MM.1S (cell line): Measurements from ENCODE around the gene PPM1M.

Experiments used
- CTCF ChIP-seq: fragments of 300-600 bp; sonication (generic); IDR thresholded peaks from 2 replicates; pipeline ENCODE4 v1.5.1; 2016; ENCODE audit warnings: antibody characterized with exemption, low read length, mixed read lengths
- EZH2 ChIP-seq: fragments of 300-600 bp; sonication (generic); optimal IDR thresholded peaks from 2 replicates; pipeline ENCODE3; 2017; ENCODE audit warnings: low read depth, mild to moderate bottlenecking, antibody characterized with exemption, low read length, mixed read lengths
- EZH2phosphoT487 ChIP-seq: fragments of 300-600 bp; sonication (generic); IDR thresholded peaks from 2 replicates; pipeline ENCODE4 v1.6.1; 2018; ENCODE audit warnings: antibody characterized with exemption, low read length

GRCh38 chr3:52245322-52246263 is at the start of gene PPM1M:
- TF ChIP-seq CTCF, result no peak
- no peak for TF ChIP-seq EZH2phosphoT487
- TF ChIP-seq EZH2, result no peak
